RWPE2 (cell line): ENCODE data around the gene C6orf132.

Experiments
- ATAC-seq: fragments of 200-7000 bp; cut with Tn5 transposase; 3 replicates; pipeline ENCODE4 v1.9.1; 2021; ENCODE audit warnings: low read depth
- DNase-seq: peaks from one replicate; pipeline ENCODE4 v3.0.0-alpha.2; 2020; ENCODE audit warnings: low spot score
- H3K27ac ChIP-seq: fragments of 450-650 bp; 2 replicates; pipeline ENCODE4 v1.5.1; 2017; ENCODE audit warnings: mild to moderate bottlenecking; ENCODE audit not compliant: poor library complexity, severe bottlenecking
- H3K27me3 ChIP-seq: fragments of 250-450 bp; sonication (Bioruptor Pico); 2 replicates; pipeline ENCODE4 v1.5.1; 2021; ENCODE audit warnings: mild to moderate bottlenecking, moderate library complexity; ENCODE audit not compliant: insufficient read depth, poor library complexity, severe bottlenecking
- H3K36me3 ChIP-seq: fragments of 250-450 bp; sonication (Bioruptor Pico); 2 replicates; pipeline ENCODE4 v1.5.1; 2020; ENCODE audit warnings: low read depth, mild to moderate bottlenecking, moderate library complexity
- H3K4me1 ChIP-seq: fragments of 250-450 bp; sonication (Bioruptor Pico); 2 replicates; pipeline ENCODE4 v1.5.1; 2021; ENCODE audit warnings: mild to moderate bottlenecking, moderate library complexity; ENCODE audit not compliant: insufficient read depth, poor library complexity, severe bottlenecking
- H3K4me3 ChIP-seq: fragments of 250-450 bp; sonication (Bioruptor Pico); 2 replicates; pipeline ENCODE4 v1.5.1; 2021; ENCODE audit warnings: mild to moderate bottlenecking, moderate library complexity; ENCODE audit not compliant: severe bottlenecking
- H3K9me3 ChIP-seq: fragments of 250-450 bp; sonication (Bioruptor Pico); 2 replicates; pipeline ENCODE4 v1.5.1; 2021; ENCODE audit warnings: mild to moderate bottlenecking, moderate library complexity; ENCODE audit not compliant: severe bottlenecking
- CTCF ChIP-seq: fragments of 450-650 bp; IDR thresholded peaks from one replicate; pipeline ENCODE4 v1.5.1; 2017; ENCODE audit warnings: mild to moderate bottlenecking, moderate library complexity; ENCODE audit not compliant: poor library complexity, severe bottlenecking

C6orf132 gene

GRCh38 chr6:42124223-42124836, 18.1 kb downstream of the C6orf132 start:
- H3K27ac ChIP-seq, result peak overlapping the region; percentile 52
- no peak for DNase-seq
- H3K9me3 ChIP-seq, result no peaks in the 10 kb centered on the region
- H3K36me3 ChIP-seq, result peaks cover 62% of the 10 kb centered on the region
- H3K4me1 ChIP-seq, result peaks cover 30% of the 10 kb centered on the region
- no peak for TF ChIP-seq CTCF
- no peak for ATAC-seq
- no peaks in the 10 kb centered on the region for H3K27me3 ChIP-seq
- no peak overlapping the region for H3K4me3 ChIP-seq

- Histone ChIP-seq H3K36me3 (peaks cover 56% of the 10 kb centered on the region), H3K4me3 (no peak overlapping the region), H3K27ac (peak overlapping the region; percentile 52), H3K9me3 (no peaks in the 10 kb centered on the region), H3K4me1 (peaks cover 34% of the 10 kb centered on the region), H3K27me3 (no peaks in the 10 kb centered on the region)
- ATAC-seq, result no peak
- no peak for TF ChIP-seq CTCF
- DNase-seq, result no peak
Observed at GRCh38 chr6:42123379-42124103, 18.9 kb downstream of the C6orf132 start.

- ATAC-seq (no peak), DNase-seq (no peak)
- H3K9me3 ChIP-seq, result no peaks in the 10 kb centered on the region
- TF ChIP-seq CTCF, result no peak
- peak overlapping the region; percentile 52 for H3K27ac ChIP-seq
- H3K4me3 ChIP-seq, result no peak overlapping the region
- no peaks in the 10 kb centered on the region for H3K27me3 ChIP-seq
- peaks cover 43% of the 10 kb centered on the region for H3K36me3 ChIP-seq
- H3K4me1 ChIP-seq, result peaks cover 41% of the 10 kb centered on the region
Observed at GRCh38 chr6:42120895-42121865, 21.2 kb downstream of the C6orf132 start.

- Histone ChIP-seq H3K4me1 (peaks cover 48% of the 10 kb centered on the region), H3K27ac (peak overlapping the region; percentile 52), H3K9me3 (no peaks in the 10 kb centered on the region), H3K4me3 (no peak overlapping the region), H3K36me3 (peaks cover 33% of the 10 kb centered on the region), H3K27me3 (no peaks in the 10 kb centered on the region)
- no peak for TF ChIP-seq CTCF
- ATAC-seq (peak; percentile 73), DNase-seq (no peak)
Observed at GRCh38 chr6:42118162-42119001, 24.0 kb downstream of the C6orf132 start.
